Peyer's patch (tissue), 4 donors: ENCODE results near the gene ANKRD44.

Experiments used
- CTCF ChIP-seq, 6 experiments: fragments of 450-650 bp in 4 of 6; fragments of 200-600 bp in 2 of 6; sonication (generic) in 1 of 6; IDR thresholded peaks; one replicate each; pipeline ENCODE4 v1.5.1; 2017 to 2019; ENCODE audit warnings: antibody characterized with exemption in 6 of 6, mild to moderate bottlenecking in 3 of 6, moderate library complexity in 1 of 6
- POLR2A ChIP-seq, 2 donors: fragments of 450-650 bp; IDR thresholded peaks; one replicate each; pipeline ENCODE4 v1.5.1; 2017; ENCODE audit warnings: antibody characterized with exemption in 2 of 2, mild to moderate bottlenecking in 2 of 2, moderate library complexity in 2 of 2

- no peak for TF ChIP-seq CTCF (IDR thresholded peaks at IDR 0.05)
- TF ChIP-seq POLR2A (IDR thresholded peaks at IDR 0.05) = no peak
Measured at GRCh38 chr2:197306024-197306695, 4.4 kb downstream of the ANKRD44 start.
